ENCODE results near the gene NRL.

- peak; percentile 80 for TF ChIP-seq CTCF (conservative IDR thresholded peaks at IDR 0.05)
- no peak for TF ChIP-seq ZFX (IDR thresholded peaks at IDR 0.05)
Measured at GRCh38 chr14:24058260-24058950, 56.3 kb downstream of the NRL start.
